Transverse colon (tissue), 4 donors: ENCODE measurements around the gene HOXA4. TPM values are rescaled to one million over a fixed set of nuclear protein-coding genes. Genes with fewer than 3 reads are reported as not detected.

Experiments used
- DNase-seq: peaks from one replicate; pipeline ENCODE4 v3.0.0-alpha.2; 2019
- H3K27ac ChIP-seq, 4 donors: fragments of 200-600 bp; sonication (generic); 2 replicates each; pipeline ENCODE4 v1.5.1; 2016 to 2018; ENCODE audit warnings: inconsistent platforms in 4 of 4
- H3K27me3 ChIP-seq: fragments of 200-600 bp; sonication (generic); 2 replicates; pipeline ENCODE4 v1.5.1; 2017; ENCODE audit warnings: inconsistent platforms
- H3K36me3 ChIP-seq, 4 donors: fragments of 200-600 bp; sonication (generic); 2 replicates each; pipeline ENCODE4 v1.5.1; 2017 to 2019; ENCODE audit warnings: inconsistent platforms in 4 of 4
- H3K4me1 ChIP-seq, 4 donors: fragments of 200-600 bp; sonication (generic); 2 replicates each; pipeline ENCODE4 v1.5.1; 2017 to 2020; ENCODE audit warnings: inconsistent platforms in 4 of 4
- H3K4me3 ChIP-seq, 4 donors: fragments of 200-600 bp; sonication (generic); 1 replicate in 1 of 4; 2 replicates in 3 of 4; pipeline versions ENCODE4 v1.5.1 to v1.6.1; 2017 to 2019; ENCODE audit warnings: inconsistent platforms in 4 of 4
- H3K9me3 ChIP-seq, 2 donors: fragments of 200-600 bp; sonication (generic); 2 replicates each; pipeline ENCODE4 v1.5.1; 2017 to 2019; ENCODE audit warnings: inconsistent platforms in 2 of 2
- CTCF ChIP-seq, 5 experiments: fragments of 200-600 bp in 3 of 5; fragments of 450-650 bp in 2 of 5; sonication (generic) in 3 of 5; IDR thresholded peaks; 1 replicate in 2 of 5; 2 replicates in 3 of 5; pipeline ENCODE4 v1.5.1; 2016 to 2017; ENCODE audit warnings: antibody characterized with exemption in 5 of 5, inconsistent platforms in 3 of 5, mild to moderate bottlenecking in 2 of 5, moderate library complexity in 1 of 5
- EP300 ChIP-seq: sonication (generic); formaldehyde crosslinking; IDR thresholded peaks from one replicate; pipeline ENCODE4 v1.6.1; 2017; ENCODE audit warnings: antibody characterized with exemption, low read depth
- POLR2A ChIP-seq: fragments of 450-650 bp; IDR thresholded peaks from one replicate; pipeline ENCODE4 v1.6.1; 2016; ENCODE audit warnings: antibody characterized with exemption, mild to moderate bottlenecking, moderate library complexity
- POLR2AphosphoS5 ChIP-seq, 3 donors: sonication (generic); formaldehyde crosslinking; IDR thresholded peaks; one replicate each; pipeline ENCODE4 v1.6.1; 2016; ENCODE audit warnings: antibody characterized with exemption in 3 of 3
- WGBS, 2 donors: methylation state at CpG; one replicate each; pipeline ENCODE4 v1.1.5; 2018; ENCODE audit warnings: low coverage in 1 of 2; 5-methylcytosine and 5-hydroxymethylcytosine counted together
- in situ Hi-C, 4 donors: fragments of 200-750 bp; cut with MboI; loops; one replicate each; pipeline versions ENCODE4 v1.15.0 to v1.15.1; 2017; ENCODE audit warnings: low sequenced_read_pairs in 3 of 4, low pct_ligation_motif_present in 1 of 4, low pct_unique_long_range_greater_than_20kb in 1 of 4
- intact Hi-C: fragments of 100-400 bp; cut with DNase I; formaldehyde crosslinking; loops from one replicate; pipeline ENCODE4 v1.15.1; 2023; ENCODE audit warnings: low total_unique reads
- total RNA-seq, 4 donors: library from RNA; depleted of rRNA; stranded (reverse); fragments of >200 nt; gene quantifications; one replicate each; pipeline ENCODE4 v1.1.0, GENCODE V29; 2016

Gene HOXA4
- total RNA-seq, 4 donors from 2014 or later, result 3.5 to 42.4 (median 10.6) TPM

DNA sequence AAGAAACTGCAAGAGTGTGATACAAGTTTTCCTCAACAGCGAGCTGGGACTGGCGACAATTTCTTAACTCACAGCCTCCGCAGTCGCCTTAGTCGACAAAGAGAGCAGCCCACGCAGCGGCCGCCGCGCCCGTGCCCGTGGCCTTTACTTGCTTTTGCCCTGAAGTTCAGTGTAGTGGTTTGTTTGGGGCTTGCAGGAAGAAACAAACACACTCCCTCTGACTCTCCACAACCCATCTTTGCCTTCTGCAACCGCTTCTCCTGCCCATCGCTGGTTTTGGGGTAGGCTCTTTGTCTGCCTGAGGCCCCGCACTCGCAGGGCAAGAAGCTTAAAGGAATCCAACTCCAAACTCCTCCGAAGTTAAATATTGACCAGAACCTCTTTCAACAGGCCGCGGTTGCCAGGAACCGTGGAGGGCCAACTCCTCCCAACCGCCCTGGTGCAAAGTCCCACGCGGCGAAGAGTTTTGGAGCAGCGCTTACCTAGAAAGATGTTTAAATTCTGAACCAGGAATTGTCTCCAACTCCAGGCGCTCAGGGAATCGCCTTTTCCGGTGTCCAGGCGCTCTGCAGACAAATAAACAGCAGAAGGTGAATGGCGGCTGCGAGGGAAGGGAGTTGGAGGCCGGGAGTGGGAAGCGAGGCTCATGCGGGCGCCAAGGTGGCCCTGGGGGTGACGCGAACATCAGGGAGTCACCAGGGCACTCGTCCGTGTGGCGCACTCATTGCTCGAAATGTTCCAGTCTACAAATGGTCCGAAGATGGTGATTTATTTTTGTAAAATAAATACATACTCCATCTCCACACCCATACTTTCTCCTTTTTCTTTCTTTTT, 8.3 kb downstream of the HOXA4 start:
- 42 to 56% methylated on average over 2 to 42 of the region's 42 CpGs for WGBS, 2 donors
- Histone ChIP-seq H3K36me3 (no peaks in the 10 kb centered on the region), H3K4me3 (peak overlapping the region in 3 of 4 donors; percentile 8 to 37 (median 19)), H3K9me3 (no peaks in the 10 kb centered on the region), H3K27me3 (no peaks in the 10 kb centered on the region), H3K4me1 (peaks cover 44 to 100% (median 86%) of the 10 kb centered on the region in 4 donors), H3K27ac (peak overlapping the region; percentile 90 to 96 (median 92))
- peak; percentile 83 for DNase-seq
- in situ Hi-C loops (no loop called here), intact Hi-C loops (no loop called here)
- TF ChIP-seq CTCF (IDR thresholded peaks at IDR 0.05) (no peak), POLR2AphosphoS5 (IDR thresholded peaks at IDR 0.05) (peak in 2 of 3 donors; percentile 25 to 42), EP300 (peak; percentile 35), POLR2A (peak; percentile 41)

DNA sequence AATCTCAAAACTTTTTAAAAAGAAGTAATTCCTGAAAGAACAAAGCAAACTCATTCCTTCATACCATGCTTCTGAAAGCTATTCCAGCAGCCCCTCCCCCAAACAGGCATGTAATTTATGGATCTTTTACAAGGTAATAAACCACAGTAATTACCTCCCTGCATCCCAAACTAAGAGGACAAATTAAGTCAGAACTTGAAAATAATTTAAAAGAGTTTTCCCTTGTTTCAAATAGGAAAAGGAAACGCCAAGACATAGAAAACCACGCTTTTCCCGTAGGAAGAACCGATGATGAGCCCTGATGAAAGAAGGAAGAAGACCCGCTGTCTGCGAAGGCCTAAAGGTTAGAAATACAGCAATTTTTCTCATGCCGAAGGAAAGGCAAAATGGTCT, 8.9 kb downstream of the HOXA4 start:
- Histone ChIP-seq H3K4me3 (peak overlapping the region in 2 of 4 donors; percentile 19 to 37), H3K36me3 (no peaks in the 10 kb centered on the region), H3K27me3 (no peaks in the 10 kb centered on the region), H3K4me1 (peaks cover 40 to 100% (median 87%) of the 10 kb centered on the region in 4 donors), H3K27ac (peak overlapping the region; percentile 90 to 96 (median 92)), H3K9me3 (no peaks in the 10 kb centered on the region)
- in situ Hi-C loops (no loop called here), intact Hi-C loops (no loop called here)
- TF ChIP-seq CTCF (IDR thresholded peaks at IDR 0.05), result no peak
- TF ChIP-seq POLR2A, result no peak
- no peak for TF ChIP-seq EP300
- no peak for TF ChIP-seq POLR2AphosphoS5 (IDR thresholded peaks at IDR 0.05)
- WGBS, 2 donors, result 33 to 53% methylated on average over 7 of the region's 7 CpGs
- DNase-seq, result no peak

GRCh38 chr7:27119412-27119911, 11.1 kb downstream of the HOXA4 start:
- in situ Hi-C loops, result no loop called here
- Histone ChIP-seq H3K4me1 (peaks cover 35 to 98% (median 73%) of the 10 kb centered on the region in 4 donors), H3K27ac (peak overlapping the region; percentile 90 to 96 (median 92)), H3K9me3 (no peaks in the 10 kb centered on the region), H3K27me3 (no peaks in the 10 kb centered on the region), H3K36me3 (no peaks in the 10 kb centered on the region), H3K4me3 (no peak overlapping the region)
- 42% methylated on average over 1 of the region's 1 CpG; no CpG with 5 or more reads in 1 of the 2 donors for WGBS, 2 donors
- no peak for DNase-seq
- no peak for TF ChIP-seq CTCF (IDR thresholded peaks at IDR 0.05)
- no peak for TF ChIP-seq POLR2A
- no peak for TF ChIP-seq EP300
- TF ChIP-seq POLR2AphosphoS5 (IDR thresholded peaks at IDR 0.05), result no peak
- intact Hi-C loops, result no loop called here

GRCh38 chr7:27118580-27118979, 12.0 kb downstream of the HOXA4 start:
- Histone ChIP-seq H3K36me3 (no peaks in the 10 kb centered on the region), H3K27me3 (no peaks in the 10 kb centered on the region), H3K4me1 (peaks cover 28 to 95% (median 72%) of the 10 kb centered on the region in 4 donors), H3K9me3 (no peaks in the 10 kb centered on the region), H3K4me3 (peak overlapping the region in 1 of 4 donors; percentile 59), H3K27ac (peak overlapping the region; percentile 90 to 96 (median 92))
- intact Hi-C loops, result no loop called here
- in situ Hi-C loops, result no loop called here
- WGBS, 2 donors, result 35% methylated on average over 3 of the region's 3 CpGs; no CpG with 5 or more reads in 1 of the 2 donors
- no peak for DNase-seq
- no peak for TF ChIP-seq POLR2AphosphoS5 (IDR thresholded peaks at IDR 0.05)
- no peak for TF ChIP-seq EP300
- TF ChIP-seq CTCF (IDR thresholded peaks at IDR 0.05), result no peak
- no peak for TF ChIP-seq POLR2A
